HG03342 (cell line): ENCODE results near the gene C1orf216.
"Not testable (repeated sequence)": the region's sequence is repeated elsewhere in the genome, so short reads cannot be mapped to it uniquely, and the experiment has no call there.

Experiments
- ATAC-seq: cut with Tn5 transposase; IDR thresholded peaks from one replicate; pipeline ENCODE4 v1.9.1; 2021; ENCODE audit warnings: mild to moderate bottlenecking, moderate library complexity; ENCODE audit not compliant: unreplicated experiment

The C1orf216 gene, protein sequence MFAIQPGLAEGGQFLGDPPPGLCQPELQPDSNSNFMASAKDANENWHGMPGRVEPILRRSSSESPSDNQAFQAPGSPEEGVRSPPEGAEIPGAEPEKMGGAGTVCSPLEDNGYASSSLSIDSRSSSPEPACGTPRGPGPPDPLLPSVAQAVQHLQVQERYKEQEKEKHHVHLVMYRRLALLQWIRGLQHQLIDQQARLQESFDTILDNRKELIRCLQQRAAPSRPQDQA

DNA sequence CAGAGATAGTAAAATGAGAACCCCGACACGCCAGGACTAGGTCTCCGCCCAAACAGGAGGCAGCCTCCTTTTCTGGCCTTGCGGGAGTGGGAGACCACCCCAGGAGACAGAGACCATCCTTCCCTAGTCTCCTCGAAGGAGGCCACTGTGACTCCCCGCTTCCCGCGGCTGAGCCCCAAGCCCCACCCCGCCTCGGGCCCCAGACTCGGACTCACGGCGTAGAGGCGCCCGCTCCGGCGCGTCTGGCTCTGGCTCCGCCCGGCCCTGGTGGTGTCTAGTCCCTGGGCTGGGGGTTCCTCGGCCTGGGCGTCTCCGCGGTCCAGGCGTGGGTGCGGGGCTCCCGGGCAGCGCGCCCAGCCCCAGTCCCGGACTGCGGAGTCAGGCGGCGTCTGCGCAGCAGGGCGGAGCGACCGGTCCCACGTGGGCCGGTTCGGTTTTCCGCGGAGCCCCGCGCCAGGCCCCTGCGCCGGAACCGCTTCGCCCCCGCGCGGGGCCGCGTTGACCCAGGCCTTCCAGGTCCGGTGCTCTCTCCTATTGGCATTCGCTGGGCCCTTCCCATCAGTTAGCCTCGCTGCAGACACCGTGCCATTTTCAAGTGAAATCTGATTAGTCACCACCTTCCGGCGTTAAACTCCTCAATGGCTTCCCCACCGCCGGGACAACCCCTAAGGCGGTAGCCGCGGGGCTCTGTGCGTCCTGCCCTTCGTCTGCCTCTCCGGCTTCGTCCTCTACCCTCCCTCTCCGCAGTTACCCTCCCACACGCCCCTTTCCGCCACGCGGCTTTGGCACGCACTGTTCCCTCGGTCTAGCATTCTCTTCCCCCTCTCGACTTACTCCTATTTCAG is at the start of gene C1orf216:
Gene C1orf216, minus strand, starts transcription at position 393 of the 845 bp plus-strand sequence. CDS start 2,563 bp downstream, outside the sequence.
- no peak for ATAC-seq

DNA sequence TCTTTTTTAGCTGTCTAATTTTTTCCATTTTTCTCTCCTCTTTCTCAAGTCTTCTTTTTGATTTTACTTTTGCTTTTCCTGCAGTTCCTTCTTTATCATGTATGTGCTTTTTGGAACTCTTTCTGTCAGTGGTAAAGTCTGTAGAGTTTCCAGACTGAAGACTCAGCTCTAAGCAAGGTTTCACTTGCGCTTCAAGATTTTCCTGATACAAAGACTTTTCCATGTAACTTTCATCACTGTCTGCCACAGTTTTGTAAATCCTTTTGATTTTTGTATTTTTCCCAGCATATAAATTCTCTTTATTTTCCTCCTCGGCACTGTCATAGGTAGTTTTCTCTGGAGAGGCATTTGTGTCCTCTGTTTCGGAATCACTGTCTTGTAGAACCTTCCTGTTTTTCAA is 45.6 kb upstream of the C1orf216 start:
- no peak for ATAC-seq

DNA sequence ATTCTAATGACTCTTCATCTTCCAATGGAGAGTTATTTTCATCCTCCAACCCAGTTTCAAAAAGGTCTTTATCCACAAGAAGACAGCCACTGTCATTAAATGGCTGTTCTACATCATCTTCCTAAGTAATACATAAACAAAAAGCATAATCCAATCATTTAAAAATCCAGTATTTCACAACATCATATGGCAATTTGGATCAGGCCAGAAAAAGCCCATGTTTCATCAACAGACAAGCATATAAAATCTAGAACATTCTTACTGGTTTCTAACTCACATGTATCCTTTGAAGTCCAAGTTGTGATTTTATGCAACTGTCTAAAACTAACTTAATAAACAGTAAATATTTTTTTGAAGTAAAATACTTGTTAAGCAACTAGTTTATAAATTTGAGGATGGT is 44.5 kb upstream of the C1orf216 start:
- no peak for ATAC-seq

DNA sequence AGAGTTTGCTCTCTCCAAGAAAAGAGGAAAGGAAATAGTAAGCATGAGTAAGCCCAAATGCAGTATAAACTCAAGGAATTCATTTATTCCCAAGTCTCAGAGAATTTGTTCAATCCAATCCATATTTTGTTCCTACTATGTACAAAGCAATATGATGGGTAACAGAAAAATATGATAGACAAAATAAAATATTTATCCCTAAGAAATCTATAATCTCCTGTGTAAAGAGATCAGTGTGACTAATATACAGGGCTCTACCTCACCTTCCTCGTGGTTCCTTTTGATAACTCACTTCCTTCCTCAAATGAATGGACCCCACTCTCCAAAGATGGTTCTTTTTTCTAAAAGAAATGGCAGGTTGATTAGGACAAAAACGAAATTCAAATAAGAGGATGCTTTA is 43.5 kb upstream of the C1orf216 start:
- ATAC-seq: no peak

DNA sequence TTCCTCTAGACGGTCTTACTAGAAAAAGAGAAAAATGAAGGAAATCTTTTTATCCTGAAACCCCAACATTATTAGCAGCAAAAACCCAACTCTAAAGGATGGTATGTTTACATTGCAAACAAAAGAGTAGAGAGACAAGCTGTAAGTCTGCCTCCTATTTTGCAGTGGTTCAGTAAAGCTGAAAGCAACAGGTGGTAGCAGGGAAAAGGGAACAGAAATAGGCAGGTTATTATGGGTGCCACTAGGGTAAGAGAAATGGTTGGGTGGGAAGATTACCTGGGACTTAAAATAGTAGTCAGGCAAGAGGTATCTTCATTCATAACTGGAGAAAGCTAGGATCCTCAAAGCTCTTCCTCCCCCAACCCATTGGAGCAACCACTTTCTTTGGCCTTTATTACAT is 37.4 kb upstream of the C1orf216 start:
- no peak for ATAC-seq

DNA sequence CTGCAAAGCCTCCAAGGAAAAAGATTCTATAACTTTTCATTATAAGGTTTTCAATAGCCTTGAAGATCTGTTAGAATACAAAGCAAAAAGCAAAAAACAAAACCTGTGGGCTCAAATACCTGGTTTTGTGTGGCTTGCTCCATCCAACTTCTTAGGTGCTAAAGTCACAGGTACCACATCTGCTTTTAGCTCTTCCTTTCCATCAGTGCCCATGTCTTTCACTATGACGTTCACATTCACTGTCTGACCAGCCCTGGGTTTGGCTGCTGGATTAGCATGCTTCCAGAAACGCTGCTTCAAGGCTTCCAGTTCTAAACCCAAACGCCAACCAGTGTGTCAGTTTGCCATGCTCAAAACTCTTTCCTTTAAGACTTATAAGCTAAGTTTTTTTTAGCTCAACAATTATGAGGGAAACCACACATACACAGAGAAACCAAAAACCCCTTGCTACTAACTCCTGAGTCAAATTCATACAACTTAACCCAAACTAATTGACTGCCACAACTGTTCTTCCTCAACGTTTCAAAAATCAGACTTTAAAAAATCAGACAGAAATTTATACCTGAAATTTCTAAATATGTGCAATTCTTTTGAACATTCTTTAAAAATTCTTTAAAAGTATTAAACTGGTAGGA is 35.1 kb upstream of the C1orf216 start:
- ATAC-seq: no peak

DNA sequence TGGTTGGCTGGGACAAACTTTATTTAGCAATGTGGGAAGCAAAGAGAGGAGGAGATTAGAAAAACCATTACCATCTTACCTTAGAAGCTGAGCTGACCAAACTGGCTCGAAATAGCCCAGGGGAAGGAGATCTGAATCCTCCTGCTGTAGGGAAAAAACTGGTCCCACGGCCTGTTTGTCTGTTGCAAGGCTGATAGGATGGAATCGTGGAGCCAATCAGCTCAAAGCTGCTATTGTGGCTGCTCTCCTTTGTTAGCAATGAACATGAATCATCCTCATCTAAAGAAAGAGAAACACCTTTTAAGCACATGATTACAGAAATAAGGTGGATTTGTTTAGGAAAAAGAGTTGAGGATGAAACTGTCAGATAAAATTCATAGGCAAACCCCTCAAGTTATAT is 29.6 kb upstream of the C1orf216 start:
- ATAC-seq: no peak

DNA sequence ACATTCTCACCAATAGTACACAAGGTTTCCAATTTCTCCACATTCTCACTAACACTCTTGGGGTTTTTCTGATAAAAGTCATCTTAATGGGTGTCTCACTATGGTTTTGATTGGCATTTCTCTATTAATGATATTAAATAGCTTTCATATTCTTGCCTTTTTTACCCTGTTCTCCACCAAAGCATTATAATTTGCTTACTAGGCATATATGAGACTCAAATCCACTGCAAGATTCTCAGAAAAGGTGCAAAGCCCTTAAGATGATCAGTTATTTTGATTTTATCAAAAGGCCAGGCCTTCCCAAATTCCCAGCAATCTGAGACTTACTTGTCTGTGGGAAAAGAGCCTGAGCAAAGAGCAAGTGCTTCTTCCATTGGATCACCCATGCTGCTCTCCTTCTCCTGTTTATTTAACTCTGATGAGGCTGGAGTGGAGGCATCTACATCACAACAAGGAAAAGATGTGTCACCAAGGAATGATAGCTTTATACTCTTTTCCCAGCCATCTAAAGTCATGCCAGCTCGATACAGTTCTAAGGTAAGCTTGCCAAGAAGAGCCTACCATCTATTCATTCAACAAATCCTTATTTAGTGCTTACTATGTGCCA is 26.5 kb upstream of the C1orf216 start:
- ATAC-seq: no peak

DNA sequence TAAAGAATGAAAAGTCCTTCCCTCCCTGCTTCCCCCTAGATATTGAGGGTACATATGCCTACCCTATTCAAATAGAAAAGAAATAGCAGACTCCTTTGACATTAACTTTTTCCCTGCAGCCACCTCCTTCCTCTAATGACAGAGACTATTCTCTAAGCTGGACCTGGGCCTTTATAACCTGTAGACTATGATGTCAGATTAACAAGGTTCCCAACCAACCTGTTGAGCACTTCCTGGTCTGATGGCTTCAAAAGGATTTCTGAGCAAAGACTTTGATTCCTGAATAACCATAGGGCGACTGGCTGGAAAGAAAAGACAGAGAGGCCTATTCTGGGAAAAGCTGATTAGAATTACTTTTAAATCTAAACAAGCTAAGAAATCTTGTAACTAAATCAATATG is 18.4 kb upstream of the C1orf216 start:
- ATAC-seq: no peak

DNA sequence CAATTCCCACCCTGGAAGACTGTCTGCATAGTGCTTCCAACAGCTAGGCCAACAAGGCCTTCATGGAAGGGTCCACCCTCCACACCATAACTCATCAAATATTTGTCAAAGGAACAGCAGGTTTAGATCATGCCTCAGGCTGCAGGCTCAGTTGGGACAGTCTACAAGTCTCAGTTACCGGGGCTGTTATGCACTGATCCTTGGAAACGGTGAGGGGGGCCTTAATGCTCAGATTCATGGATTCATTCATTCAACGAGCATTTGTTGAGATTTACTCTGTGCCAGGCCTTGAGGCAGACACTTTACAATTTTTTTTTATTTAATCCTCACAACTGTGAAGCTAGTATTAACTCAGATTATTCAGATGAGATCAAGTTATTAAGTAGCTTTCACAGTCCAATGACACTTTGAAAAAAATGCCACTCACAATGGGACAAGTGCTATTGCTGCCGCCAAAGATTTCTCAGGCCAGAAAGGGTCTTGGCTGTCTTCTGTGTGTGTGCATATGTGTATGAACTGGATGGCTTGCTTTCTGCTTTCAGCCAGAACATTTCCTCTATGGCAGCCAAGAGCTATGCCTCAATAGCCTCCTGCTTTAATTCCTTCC is 8.9 kb upstream of the C1orf216 start:
- ATAC-seq: no peak

DNA sequence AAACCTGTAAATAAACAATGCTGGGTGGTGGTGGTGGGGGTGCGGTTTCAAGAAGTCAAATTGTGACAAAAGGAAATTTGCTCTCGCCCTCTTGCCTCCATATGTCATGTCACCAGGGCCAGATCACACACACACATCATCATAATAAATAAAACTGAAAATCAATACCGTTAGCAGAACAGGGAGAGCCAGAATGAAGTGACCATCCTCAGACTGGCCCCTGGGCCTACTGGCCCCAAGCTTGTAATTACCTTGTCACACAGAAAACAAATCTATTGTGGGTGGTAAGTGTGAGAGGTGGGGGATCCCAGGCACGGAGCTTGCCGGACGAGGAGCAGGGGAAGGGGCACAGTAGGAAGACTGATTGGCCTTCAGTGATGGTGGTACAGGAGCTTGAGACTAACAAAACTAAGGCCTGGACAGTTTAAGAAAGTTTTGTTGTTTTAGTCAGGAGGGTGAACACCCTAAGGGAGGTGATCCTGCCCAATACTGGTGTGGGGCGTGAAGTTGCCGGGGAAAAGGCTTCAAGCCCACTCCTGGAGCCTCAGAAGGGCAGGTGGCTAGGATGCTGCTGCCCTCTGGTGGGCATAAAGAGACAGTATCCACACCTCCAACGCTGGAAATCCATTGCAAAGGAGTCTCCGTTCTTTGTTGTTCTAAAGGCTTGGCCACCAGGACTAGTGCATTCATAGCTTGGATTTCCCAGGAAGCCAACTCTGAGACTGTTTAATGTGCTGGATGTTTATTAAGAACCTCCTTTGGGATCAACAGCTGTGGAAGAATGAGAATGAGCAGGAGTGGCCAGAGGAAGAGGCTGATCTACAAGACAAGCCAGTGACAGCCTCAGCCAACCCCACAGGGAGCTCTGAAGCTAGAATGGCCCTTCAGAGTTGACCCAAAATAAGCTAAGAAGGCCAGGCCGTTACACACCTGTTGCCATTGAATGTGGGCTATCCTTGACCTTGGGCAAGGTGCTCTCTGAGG is 8.1 kb upstream of the C1orf216 start:
- ATAC-seq: peak; percentile 46

DNA sequence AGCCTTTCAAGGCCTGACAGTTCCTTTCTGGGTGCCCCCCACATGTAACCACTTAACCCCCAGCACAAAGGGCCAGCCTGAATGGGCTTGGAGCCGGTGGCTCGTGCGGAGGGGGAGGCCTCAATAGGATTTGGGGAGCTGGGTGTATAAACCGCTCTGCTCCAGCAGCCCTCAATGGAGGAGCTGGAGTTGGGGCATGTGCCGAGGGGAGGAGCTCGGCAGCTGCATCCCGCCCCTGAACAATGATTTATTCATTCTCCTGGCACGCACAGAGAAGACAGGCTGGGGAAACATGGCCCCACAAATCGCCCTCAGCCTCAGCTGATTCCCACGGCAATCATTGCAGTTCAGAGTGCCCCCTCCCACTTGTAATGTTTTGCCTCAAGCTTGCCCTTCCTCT is 6.9 kb upstream of the C1orf216 start:
- no peak for ATAC-seq

DNA sequence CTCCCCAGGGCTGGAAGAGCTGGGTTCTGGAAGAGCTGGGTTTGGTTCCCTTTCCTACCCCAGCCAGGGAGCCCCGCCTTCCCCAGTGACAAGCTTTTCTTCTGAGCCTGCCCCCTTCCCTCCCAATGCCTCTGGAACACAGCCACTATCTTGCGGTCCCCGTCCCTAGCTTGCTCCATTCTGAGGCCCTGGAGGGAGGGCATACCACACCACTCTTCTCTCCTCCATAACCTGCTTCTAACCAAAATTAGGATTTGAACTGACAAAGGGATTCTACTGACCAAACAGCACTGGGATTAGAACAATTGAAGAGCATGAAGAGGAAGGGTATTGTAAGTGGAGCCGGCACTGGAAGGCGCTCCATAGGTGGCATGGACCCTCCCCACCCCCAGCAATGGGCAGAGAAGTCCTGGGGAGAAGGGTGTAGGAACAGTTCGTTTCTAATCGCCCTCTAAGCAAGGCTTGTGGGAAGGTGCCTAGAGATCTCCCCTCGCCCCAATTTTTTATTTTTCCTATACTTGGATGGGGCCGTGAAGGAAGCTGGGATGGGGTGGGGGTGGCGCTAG is 690 bp downstream of the C1orf216 start:
- ATAC-seq: no peak

DNA sequence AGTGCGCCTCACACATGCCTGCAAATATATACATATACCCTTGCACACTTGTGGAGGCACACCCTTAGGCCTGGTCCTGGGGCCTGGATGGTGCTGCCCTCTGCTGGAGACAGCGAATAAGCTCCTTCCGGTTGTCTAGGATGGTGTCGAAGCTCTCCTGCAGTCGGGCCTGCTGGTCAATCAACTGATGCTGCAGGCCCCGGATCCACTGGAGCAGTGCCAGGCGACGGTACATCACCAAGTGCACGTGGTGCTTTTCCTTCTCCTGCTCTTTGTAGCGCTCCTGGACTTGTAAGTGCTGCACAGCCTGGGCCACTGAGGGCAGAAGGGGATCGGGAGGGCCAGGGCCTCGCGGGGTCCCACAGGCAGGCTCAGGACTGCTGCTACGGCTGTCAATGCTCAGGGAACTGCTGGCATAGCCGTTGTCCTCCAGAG is 3.1 kb downstream of the C1orf216 start:
- ATAC-seq: peak; percentile 67

DNA sequence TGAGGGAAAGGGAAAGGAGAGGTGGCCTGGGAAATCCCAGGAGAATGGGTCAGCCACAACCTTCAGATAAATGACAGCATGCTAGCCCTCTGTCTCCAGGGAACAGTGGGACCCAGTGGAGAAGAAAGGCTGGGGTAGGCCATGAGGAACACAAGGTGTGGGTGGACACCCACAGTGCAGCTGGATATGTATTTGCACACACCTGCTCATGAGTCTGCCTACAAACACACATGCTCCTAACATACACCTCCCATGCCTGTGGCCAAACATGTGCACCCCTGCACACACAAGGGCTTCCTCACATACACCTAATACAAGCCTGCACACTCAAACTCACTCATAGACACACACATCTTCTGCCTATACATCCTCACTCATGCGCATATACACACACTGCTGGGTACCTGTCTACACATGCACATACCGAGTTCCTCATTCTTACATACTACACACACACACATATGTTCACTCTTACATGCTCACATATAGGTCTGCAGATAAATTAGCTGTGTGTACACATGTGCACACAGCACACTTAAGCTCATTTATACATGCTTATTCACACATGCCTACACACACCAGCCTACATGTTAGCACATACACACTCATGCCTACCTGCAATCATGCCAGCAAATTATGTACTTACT is 3.6 kb downstream of the C1orf216 start:
- ATAC-seq: no peak

DNA sequence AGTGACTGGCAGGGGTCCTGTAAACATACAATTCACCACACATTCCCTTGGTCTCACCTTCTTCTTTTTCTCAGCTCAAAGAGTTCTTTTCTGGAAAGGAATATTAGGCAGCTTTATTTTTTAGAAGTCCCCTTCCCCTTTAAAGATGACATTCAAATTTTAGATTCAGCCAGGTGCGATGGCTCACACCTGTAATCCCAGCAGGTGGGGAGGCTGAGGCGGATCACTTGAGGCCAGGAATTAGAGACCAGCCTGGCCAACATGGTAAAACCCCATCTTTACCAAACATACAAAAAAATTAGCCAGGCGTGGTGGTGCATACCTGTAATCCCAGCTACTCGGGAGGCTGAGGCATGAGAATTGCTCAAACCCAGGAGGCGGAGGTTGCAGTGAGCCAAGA is 7.6 kb downstream of the C1orf216 start:
- ATAC-seq: not testable (repeated sequence)

DNA sequence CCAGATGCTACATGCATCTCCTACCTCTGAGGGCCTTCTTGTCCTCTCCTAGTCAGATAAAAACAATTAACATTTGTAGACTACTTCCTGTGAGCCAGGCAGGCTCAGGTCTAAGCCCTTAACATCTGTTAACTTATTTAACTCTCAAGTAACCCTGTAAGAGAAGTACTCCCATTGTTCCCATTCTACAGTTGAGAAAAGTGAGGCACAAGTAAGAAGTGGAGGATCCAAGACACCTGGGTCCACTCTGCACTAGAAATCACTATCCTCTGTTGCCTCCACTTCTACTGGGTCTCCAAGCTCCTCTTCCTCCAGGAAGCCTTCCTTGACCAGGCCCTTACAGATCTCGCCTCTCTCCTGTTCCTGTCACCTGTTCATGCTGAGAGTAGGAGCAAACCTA is 9.7 kb downstream of the C1orf216 start:
- no peak for ATAC-seq

DNA sequence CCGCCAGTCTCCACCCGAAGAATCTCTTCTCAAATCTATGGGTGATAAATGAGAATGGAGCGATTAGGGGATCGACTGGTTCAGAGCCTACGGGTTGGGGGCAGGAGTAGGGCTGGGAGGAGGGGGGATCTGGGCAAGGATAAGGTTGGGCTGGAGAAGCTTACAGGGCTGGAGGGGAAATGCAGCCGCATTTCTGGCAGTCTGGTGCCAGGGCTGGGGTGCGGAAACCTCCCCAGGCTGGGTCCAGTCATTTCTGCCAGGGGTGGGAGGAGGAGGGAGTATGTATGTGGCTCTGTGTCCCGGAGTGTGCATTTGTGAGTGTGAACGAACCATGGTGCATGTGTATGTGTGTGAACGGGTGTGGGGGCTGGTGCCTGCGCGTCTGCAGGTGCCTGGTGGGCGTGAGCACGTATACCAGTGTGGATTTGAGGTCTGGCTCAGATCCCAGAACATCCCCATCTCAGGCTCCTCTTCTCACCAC is 10.2 kb downstream of the C1orf216 start:
- no peak for ATAC-seq
